ENCODE measurements around the gene CALCA.

The CALCA gene

GRCh38 chr11:14942745-14943144, 29.4 kb downstream of the CALCA start:
- no peak for DNase-seq (ENCODE audit: low read depth)

- DNase-seq (ENCODE audit: low read depth) = no peak
These were observed 33.2 kb downstream of the CALCA start for GRCh38 chr11:14938936-14939335.

GRCh38 chr11:14934641-14935351, 37.4 kb downstream of the CALCA start:
- DNase-seq (ENCODE audit: low read depth) = no peak

GRCh38 chr11:14932447-14932846, 39.7 kb downstream of the CALCA start:
- no peak for DNase-seq (ENCODE audit: low read depth)

- DNase-seq (ENCODE audit: low read depth) = no peak
These were observed 41.8 kb downstream of the CALCA start for GRCh38 chr11:14930369-14930768.

GRCh38 chr11:14927146-14927545, 45.0 kb downstream of the CALCA start:
- DNase-seq (ENCODE audit: low read depth) = no peak

- DNase-seq (ENCODE audit: low read depth) = no peak
These were observed 47.8 kb downstream of the CALCA start for GRCh38 chr11:14924318-14924717.
